ENCODE results near the gene IKBIP.

Gene IKBIP

GRCh38 chr12:98644712-98645571, at the start of gene IKBIP, which contains the start of gene APAF1:
Gene IKBIP, minus strand, starts transcription at chr12:98644788. Its CDS starts 87 bp downstream, at chr12:98644701.
Gene APAF1, plus strand, starts transcription at chr12:98645290. Its CDS starts 3,070 bp downstream, at chr12:98648360.
- Histone ChIP-seq H3K4me3 (ENCODE audit: low read length) (peak within 1 kb of the TSS; percentile 95), H3K27me3 (replicated peaks; ENCODE audit: insufficient read depth, low read length) (no peaks in the 10 kb centered on the region; the same call in 1 of the 2 replicates), H3F3A (ENCODE audit: insufficient read depth, low read length) (no peaks in the 10 kb centered on the region), H3K9me2 (replicated peaks; ENCODE audit: insufficient read depth, low read length) (no peaks in the 10 kb centered on the region), H3K4me1 (ENCODE audit: low read length) (0 out of 2 replicates have a peak, but pooled peaks cover 6% of the 10 kb centered on the region), H4K20me1 (ENCODE audit: insufficient read depth, low read length) (no peaks in the 10 kb centered on the region), H3K9ac (ENCODE audit: low read length) (peak within 1 kb of the TSS; percentile 61), H2AFZ (ENCODE audit: low read length) (peak within 1 kb of the TSS; percentile 97), H3K36me3 (replicated peaks; ENCODE audit: insufficient read depth, low read length) (no peaks in the 10 kb centered on the region), H3K79me2 (ENCODE audit: low read length) (no peaks in the 10 kb centered on the region), H3K4me2 (ENCODE audit: low read depth, low read length) (peak within 1 kb of the TSS; percentile 94), H3K27ac (ENCODE audit: low read length) (peak within 1 kb of the TSS; percentile 28; the same call in 1 of the 2 replicates), H3K9me3 (replicated peaks; ENCODE audit: insufficient read depth, low read length) (no peaks in the 10 kb centered on the region)
- TF ChIP-seq CTCF (IDR thresholded peaks at IDR 0.05; ENCODE audit: low read length) (no peak), EZH2phosphoT487 (IDR thresholded peaks at IDR 0.05; ENCODE audit: low read length) (no peak), EZH2 (optimal IDR thresholded peaks at IDR 0.05; ENCODE audit: low read depth, low read length) (no peak)
- peak; percentile 97 for DNase-seq

- Histone ChIP-seq H3K27me3 (replicated peaks; ENCODE audit: insufficient read depth, low read length) (no peaks in the 10 kb centered on the region), H3K79me2 (ENCODE audit: low read length) (no peaks in the 10 kb centered on the region), H3K9me3 (replicated peaks; ENCODE audit: insufficient read depth, low read length) (no peaks in the 10 kb centered on the region), H3K27ac (ENCODE audit: low read length) (no peak overlapping the region), H3K36me3 (replicated peaks; ENCODE audit: insufficient read depth, low read length) (no peaks in the 10 kb centered on the region), H4K20me1 (ENCODE audit: insufficient read depth, low read length) (no peaks in the 10 kb centered on the region), H3K4me3 (ENCODE audit: low read length) (no peak overlapping the region), H3K9me2 (replicated peaks; ENCODE audit: insufficient read depth, low read length) (no peaks in the 10 kb centered on the region), H3F3A (ENCODE audit: insufficient read depth, low read length) (no peaks in the 10 kb centered on the region), H3K4me1 (ENCODE audit: low read length) (no peaks in the 10 kb centered on the region), H3K4me2 (ENCODE audit: low read depth, low read length) (no peak overlapping the region), H2AFZ (ENCODE audit: low read length) (no peak overlapping the region), H3K9ac (ENCODE audit: low read length) (no peak overlapping the region)
- TF ChIP-seq EZH2 (optimal IDR thresholded peaks at IDR 0.05; ENCODE audit: low read depth, low read length) (no peak), EZH2phosphoT487 (IDR thresholded peaks at IDR 0.05; ENCODE audit: low read length) (no peak), CTCF (IDR thresholded peaks at IDR 0.05; ENCODE audit: low read length) (no peak)
- DNase-seq = no peak
Measured at GRCh38 chr12:98691351-98691750, 46.8 kb upstream of the IKBIP start.

- no peaks in the 10 kb centered on the region for H3K36me3 ChIP-seq (replicated peaks; ENCODE audit: insufficient read depth, low read length)
- H2AFZ ChIP-seq (ENCODE audit: low read length) = no peak overlapping the region
- no peaks in the 10 kb centered on the region for H4K20me1 ChIP-seq (ENCODE audit: insufficient read depth, low read length)
- H3K9me3 ChIP-seq (replicated peaks; ENCODE audit: insufficient read depth, low read length) = no peaks in the 10 kb centered on the region
- no peak overlapping the region for H3K27ac ChIP-seq (ENCODE audit: low read length)
- H3F3A ChIP-seq (ENCODE audit: insufficient read depth, low read length) = no peaks in the 10 kb centered on the region
- H3K27me3 ChIP-seq (replicated peaks; ENCODE audit: insufficient read depth, low read length) = no peaks in the 10 kb centered on the region
- no peak overlapping the region for H3K9ac ChIP-seq (ENCODE audit: low read length)
- no peak overlapping the region for H3K4me3 ChIP-seq (ENCODE audit: low read length)
- TF ChIP-seq EZH2phosphoT487 (IDR thresholded peaks at IDR 0.05; ENCODE audit: low read length) (no peak), CTCF (IDR thresholded peaks at IDR 0.05; ENCODE audit: low read length) (no peak), EZH2 (optimal IDR thresholded peaks at IDR 0.05; ENCODE audit: low read depth, low read length) (no peak)
- H3K4me2 ChIP-seq (ENCODE audit: low read depth, low read length) = no peak overlapping the region
- H3K4me1 ChIP-seq (ENCODE audit: low read length) = no peaks in the 10 kb centered on the region
- DNase-seq = no peak
- H3K79me2 ChIP-seq (ENCODE audit: low read length) = no peaks in the 10 kb centered on the region
- no peaks in the 10 kb centered on the region for H3K9me2 ChIP-seq (replicated peaks; ENCODE audit: insufficient read depth, low read length)
Measured at GRCh38 chr12:98686603-98687002, 42.0 kb upstream of the IKBIP start.
